Natural killer cell treated with Interleukin-12 subunit alpha and Interleukin-12 subunit beta and Interleukin-15 and Interleukin-18, amount 100 ng/mL, for 72 hours (primary cell): ENCODE data around the gene CRYBA2. TPM values are rescaled to one million over a fixed set of nuclear protein-coding genes. Genes with fewer than 3 reads are reported as not detected.
A peak's percentile ranks its signal among the peaks of the same experiment; 100 is the strongest.

ENCODE experiments used
- ATAC-seq, 2 donors: fragments of 150-1000 bp; cut with Tn5 transposase in 1 of 2; sonication (Bioruptor Pico), chemical (Tn5 transposase) in 1 of 2; 2 replicates each; pipeline ENCODE4 v1.10.0; 2021
- DNase-seq: peaks from one replicate; pipeline ENCODE4 v3.0.0; 2022; ENCODE audit warnings: low spot score
- H3K27ac Mint-ChIP-seq, 2 donors: 1 replicate in 1 of 2; 2 replicates in 1 of 2; pipeline ENCODE4 v1.8.0; 2022; ENCODE audit warnings: mixed read lengths in 2 of 2, mild to moderate bottlenecking in 1 of 2, moderate library complexity in 1 of 2
- H3K27me3 Mint-ChIP-seq, 2 donors: 1 replicate in 1 of 2; 2 replicates in 1 of 2; pipeline ENCODE4 v1.8.0; 2022; ENCODE audit warnings: mixed read lengths in 2 of 2
- H3K36me3 Mint-ChIP-seq: one replicate; pipeline ENCODE4 v1.8.0; 2022; ENCODE audit warnings: mixed read lengths
- H3K4me1 Mint-ChIP-seq, 2 donors: 1 replicate in 1 of 2; 2 replicates in 1 of 2; pipeline ENCODE4 v1.8.0; 2022; ENCODE audit warnings: low read depth in 2 of 2, mixed read lengths in 2 of 2, mild to moderate bottlenecking in 1 of 2
- H3K4me3 Mint-ChIP-seq: one replicate; pipeline ENCODE4 v1.8.0; 2022; ENCODE audit warnings: mixed read lengths
- H3K9me3 Mint-ChIP-seq: 2 replicates; pipeline ENCODE4 v1.8.0; 2022; ENCODE audit warnings: mixed read lengths
- total RNA-seq, 2 donors: library from RNA; stranded (reverse); gene quantifications; one replicate each; pipeline ENCODE4 v1.2.3, GENCODE V29; 2022

CRYBA2 gene
- total RNA-seq, result not detected

- H3K4me3 Mint-ChIP-seq, result no peak within 1 kb of the TSS
- DNase-seq, result no peak
- no peaks in the 10 kb centered on the region for H3K36me3 Mint-ChIP-seq
- ATAC-seq, result no peak
- H3K27me3 Mint-ChIP-seq, result peaks cover 55 to 58% of the 10 kb centered on the region in 2 donors
- H3K9me3 Mint-ChIP-seq, result no peaks in the 10 kb centered on the region
- H3K27ac Mint-ChIP-seq, result no peak within 1 kb of the TSS
- H3K4me1 Mint-ChIP-seq, result peaks cover 0 to 4% of the 10 kb centered on the region in 2 donors
These were observed at the start of gene CRYBA2 for GRCh38 chr2:218993345-218994315. TSS of gene CRYBA2 (minus strand) at chr2:218993422. CDS start at chr2:218993176, 246 bp downstream.

- no peak overlapping the region for H3K4me3 Mint-ChIP-seq
- H3K27ac Mint-ChIP-seq, result no peak overlapping the region
- DNase-seq, result no peak
- no peaks in the 10 kb centered on the region for H3K9me3 Mint-ChIP-seq
- peaks cover 6 to 9% of the 10 kb centered on the region in 2 donors for H3K4me1 Mint-ChIP-seq
- no peak for ATAC-seq
- peaks cover 43 to 72% of the 10 kb centered on the region in 2 donors for H3K27me3 Mint-ChIP-seq
- H3K36me3 Mint-ChIP-seq, result no peaks in the 10 kb centered on the region
These were observed 49.5 kb upstream of the CRYBA2 start for GRCh38 chr2:219042750-219043149.

GRCh38 chr2:219042157-219042556, 48.9 kb upstream of the CRYBA2 start:
- Mint-ChIP-seq H3K9me3 (no peaks in the 10 kb centered on the region), H3K4me1 (peaks cover 6 to 9% of the 10 kb centered on the region in 2 donors), H3K4me3 (no peak overlapping the region), H3K27me3 (peaks cover 43 to 72% of the 10 kb centered on the region in 2 donors), H3K27ac (no peak overlapping the region), H3K36me3 (no peaks in the 10 kb centered on the region)
- DNase-seq (no peak), ATAC-seq (no peak)

GRCh38 chr2:219041252-219041651, 48.0 kb upstream of the CRYBA2 start, which contains the start of gene CFAP65:
TSS of gene CFAP65 (minus strand) at chr2:219041516. CDS start at chr2:219039048, 2,468 bp downstream.
- no peak within 1 kb of the TSS for H3K27ac Mint-ChIP-seq
- H3K36me3 Mint-ChIP-seq, result no peaks in the 10 kb centered on the region
- DNase-seq, result no peak
- ATAC-seq, result peak in 1 of 2 donors; percentile 37
- H3K9me3 Mint-ChIP-seq, result no peaks in the 10 kb centered on the region
- H3K27me3 Mint-ChIP-seq, result peaks cover 40 to 70% of the 10 kb centered on the region in 2 donors
- H3K4me3 Mint-ChIP-seq, result peak within 1 kb of the TSS; percentile 43
- H3K4me1 Mint-ChIP-seq, result peaks cover 6 to 9% of the 10 kb centered on the region in 2 donors

- Mint-ChIP-seq H3K27me3 (peaks cover 49 to 79% of the 10 kb centered on the region in 2 donors), H3K27ac (no peak overlapping the region), H3K9me3 (no peaks in the 10 kb centered on the region), H3K4me3 (no peak overlapping the region), H3K4me1 (peaks cover 6 to 9% of the 10 kb centered on the region in 2 donors), H3K36me3 (no peaks in the 10 kb centered on the region)
- peak in 1 of 2 donors; percentile 57 for ATAC-seq
- no peak for DNase-seq
These were observed 45.4 kb upstream of the CRYBA2 start for GRCh38 chr2:219038600-219038999.

GRCh38 chr2:219037783-219038499, 44.7 kb upstream of the CRYBA2 start:
- ATAC-seq, result peak in 1 of 2 donors; percentile 24

DNA sequence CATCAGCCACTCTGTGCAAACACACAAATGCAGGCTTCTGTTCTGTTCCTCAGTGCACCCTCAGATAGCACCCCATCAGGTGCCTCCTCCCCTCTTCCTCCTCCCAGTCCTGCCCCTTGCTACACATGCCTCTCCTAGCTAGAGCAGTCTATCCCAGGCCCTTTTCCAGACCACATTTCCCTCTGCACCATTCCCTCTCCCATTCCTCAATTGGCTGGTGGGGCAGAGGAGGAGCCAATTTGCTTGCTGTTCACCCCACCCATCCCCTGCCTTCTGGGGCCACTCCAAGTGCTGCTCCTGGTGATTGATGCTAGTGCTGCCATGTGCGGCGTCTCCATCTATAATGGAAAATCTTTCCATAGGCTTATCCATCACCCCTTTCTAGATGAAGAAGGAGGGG, 42.7 kb upstream of the CRYBA2 start:
- H3K27me3 Mint-ChIP-seq, result peaks cover 47 to 66% of the 10 kb centered on the region in 2 donors
- peaks cover 0 to 2% of the 10 kb centered on the region in 2 donors for H3K4me1 Mint-ChIP-seq
- DNase-seq (no peak), ATAC-seq (no peak)
- no peak overlapping the region for H3K4me3 Mint-ChIP-seq
- H3K27ac Mint-ChIP-seq, result no peak overlapping the region
- no peaks in the 10 kb centered on the region for H3K9me3 Mint-ChIP-seq
- no peaks in the 10 kb centered on the region for H3K36me3 Mint-ChIP-seq

More at GRCh38 chr2:219037783-219038499, 44.7 kb upstream of the CRYBA2 start:
- Mint-ChIP-seq H3K27ac (no peak overlapping the region), H3K27me3 (peaks cover 51 to 79% of the 10 kb centered on the region in 2 donors), H3K36me3 (no peaks in the 10 kb centered on the region), H3K4me1 (peaks cover 6 to 9% of the 10 kb centered on the region in 2 donors), H3K4me3 (no peak overlapping the region), H3K9me3 (no peaks in the 10 kb centered on the region)
- no peak for DNase-seq

- DNase-seq (no peak), ATAC-seq (no peak)
- Mint-ChIP-seq H3K36me3 (no peaks in the 10 kb centered on the region), H3K4me1 (no peaks in the 10 kb centered on the region), H3K27ac (no peak overlapping the region), H3K4me3 (no peak overlapping the region), H3K27me3 (peaks cover 41 to 55% of the 10 kb centered on the region in 2 donors), H3K9me3 (no peaks in the 10 kb centered on the region)
These were observed 41.6 kb upstream of the CRYBA2 start for GRCh38 chr2:219034823-219035222.

DNA sequence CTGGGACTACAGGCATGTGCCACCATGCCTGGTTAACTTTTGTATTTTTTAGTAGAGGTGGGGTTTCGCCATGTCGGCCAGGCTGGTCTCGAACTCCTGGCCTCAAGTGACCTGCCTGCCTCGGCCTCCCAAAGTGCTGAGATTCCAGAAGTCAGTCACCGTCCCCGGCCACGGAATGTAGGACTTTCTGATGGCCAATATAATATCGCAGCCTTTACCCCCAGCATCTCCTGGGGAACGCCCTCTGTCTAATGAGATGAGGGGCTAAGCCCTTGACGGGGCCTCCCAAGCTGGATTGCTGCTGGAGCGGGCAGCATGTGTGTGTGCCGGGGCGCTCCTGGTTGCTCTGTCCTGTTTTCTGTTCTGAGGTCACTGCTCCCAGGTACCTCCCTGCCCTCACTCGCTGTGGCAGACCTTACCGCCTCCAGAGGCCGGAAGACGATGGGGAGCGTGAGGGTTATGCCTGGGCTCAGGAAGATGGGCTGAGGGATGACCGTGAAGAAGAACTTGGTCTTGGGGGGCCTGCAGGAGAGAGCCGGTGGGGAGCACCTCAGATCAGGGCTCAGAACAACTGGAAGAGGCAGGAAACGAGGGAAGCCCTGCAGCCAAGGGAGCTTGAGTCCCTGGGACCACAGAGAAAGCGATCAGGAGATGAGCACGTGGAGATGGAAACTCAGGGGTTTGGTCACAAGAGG, 39.0 kb upstream of the CRYBA2 start:
- Mint-ChIP-seq H3K36me3 (no peaks in the 10 kb centered on the region), H3K4me3 (no peak overlapping the region), H3K27ac (no peak overlapping the region), H3K4me1 (no peaks in the 10 kb centered on the region), H3K27me3 (peaks cover 32 to 37% of the 10 kb centered on the region in 2 donors), H3K9me3 (no peaks in the 10 kb centered on the region)
- DNase-seq (no peak), ATAC-seq (no peak)

DNA sequence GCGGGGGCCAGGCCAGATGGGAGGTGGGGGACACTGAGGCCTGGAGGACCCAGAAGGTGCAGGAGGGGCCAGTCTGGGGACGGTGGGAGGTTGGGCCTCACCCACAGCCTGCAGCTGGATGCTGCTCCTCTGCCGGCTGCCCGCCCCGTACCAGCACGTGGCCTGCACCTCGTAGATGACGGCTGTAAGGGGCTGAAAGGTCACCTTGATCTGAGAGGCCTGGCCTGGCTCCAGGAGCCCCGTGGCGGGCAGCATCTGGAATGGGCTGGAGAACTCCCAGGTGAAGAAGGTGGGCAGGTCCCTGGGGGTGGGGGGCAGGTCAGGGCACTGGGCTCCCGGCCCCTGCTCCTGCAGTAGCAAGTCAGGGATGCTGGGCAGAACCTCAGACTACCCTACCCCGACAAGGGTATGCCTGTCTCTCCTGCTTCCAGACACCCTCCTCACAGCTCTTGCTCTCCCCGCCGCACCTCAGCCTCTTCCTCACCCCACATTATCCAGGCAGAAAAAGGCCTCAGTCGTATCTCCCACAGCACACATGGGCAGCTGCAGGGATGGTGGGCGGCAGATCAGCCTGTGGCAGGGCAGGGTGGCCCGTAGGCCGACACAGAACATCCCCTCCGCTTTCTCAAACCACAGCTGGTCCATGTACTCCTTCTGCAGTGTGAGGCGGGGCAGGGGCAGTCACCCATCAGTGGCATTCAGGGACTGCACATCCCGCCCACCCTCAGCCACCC, 38.0 kb upstream of the CRYBA2 start:
- Mint-ChIP-seq H3K4me3 (no peak overlapping the region), H3K36me3 (no peaks in the 10 kb centered on the region), H3K4me1 (no peaks in the 10 kb centered on the region), H3K27ac (no peak overlapping the region), H3K9me3 (no peaks in the 10 kb centered on the region), H3K27me3 (peaks cover 31 to 33% of the 10 kb centered on the region in 2 donors)
- ATAC-seq (no peak), DNase-seq (no peak)

DNA sequence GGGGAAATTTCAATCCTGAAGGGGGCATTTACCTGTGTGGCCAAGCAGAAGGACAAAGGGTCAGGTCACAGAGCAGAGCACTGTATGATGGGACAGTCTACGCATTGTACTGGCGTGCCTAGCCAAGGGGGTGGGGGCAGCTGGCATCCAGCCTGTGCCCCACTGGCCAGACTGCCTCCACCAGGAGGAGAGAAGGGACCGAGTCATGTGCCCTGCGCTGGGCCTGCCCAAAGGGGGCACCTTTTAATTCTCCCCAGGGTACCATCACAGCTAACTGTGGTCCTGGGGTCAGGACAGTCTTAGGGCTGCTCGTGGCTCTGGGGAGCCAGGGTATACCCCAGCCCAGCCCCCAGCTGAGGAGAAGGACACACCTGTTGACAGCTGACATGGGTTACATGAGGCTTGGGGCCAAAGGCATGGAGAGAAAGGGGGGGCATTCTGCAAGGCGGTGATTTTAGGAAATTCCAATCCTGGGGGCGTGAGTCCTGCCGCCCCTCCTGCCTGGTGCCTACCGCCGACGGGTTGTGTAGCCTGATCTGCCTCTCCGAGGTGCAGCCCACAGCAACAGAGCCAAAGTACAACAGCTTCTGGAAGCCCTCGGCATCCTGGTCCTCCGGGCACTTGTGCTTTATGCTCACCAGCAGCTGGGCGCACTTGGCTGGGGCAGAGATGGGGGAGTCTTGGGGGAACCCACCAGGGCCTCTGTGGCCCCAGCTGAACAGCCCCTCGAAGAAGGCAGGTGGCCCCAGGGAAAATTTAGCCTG, 37.1 kb upstream of the CRYBA2 start:
- no peak for ATAC-seq

DNA sequence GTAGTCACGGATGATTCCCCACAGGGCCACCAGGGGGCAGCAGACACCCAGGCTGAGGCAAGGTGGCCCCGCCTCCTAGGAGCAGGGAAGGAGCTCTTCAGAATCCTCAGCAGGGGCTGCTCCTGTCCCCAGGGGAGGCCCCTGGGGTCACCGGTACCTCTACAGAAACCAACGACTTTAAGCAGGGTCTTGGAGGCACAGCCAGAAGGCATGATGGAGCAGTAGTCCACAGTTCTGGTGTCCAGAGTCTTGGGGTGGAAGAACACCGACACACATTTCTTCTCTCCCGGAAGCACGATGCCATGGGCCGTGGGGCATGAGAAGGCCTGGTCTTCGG, 36.6 kb upstream of the CRYBA2 start:
- Mint-ChIP-seq H3K9me3 (no peaks in the 10 kb centered on the region), H3K27ac (no peak overlapping the region), H3K4me3 (no peak overlapping the region), H3K36me3 (no peaks in the 10 kb centered on the region), H3K4me1 (no peaks in the 10 kb centered on the region), H3K27me3 (peaks cover 23 to 30% of the 10 kb centered on the region in 2 donors)
- ATAC-seq, result peak; percentile 71 to 78
- peak; percentile 80 for DNase-seq

More for the DNA sequence above, 37.1 kb upstream of the CRYBA2 start:
- DNase-seq, result no peak
- Mint-ChIP-seq H3K27ac (no peak overlapping the region), H3K9me3 (no peaks in the 10 kb centered on the region), H3K4me1 (no peaks in the 10 kb centered on the region), H3K4me3 (no peak overlapping the region), H3K27me3 (peaks cover 26 to 31% of the 10 kb centered on the region in 2 donors), H3K36me3 (no peaks in the 10 kb centered on the region)
